Measurements from ENCODE around the gene PTGFR.

- TF ChIP-seq NFE2L1 (CRISPR knock-in tag; IDR thresholded peaks at IDR 0.05; ENCODE audit: borderline replicate concordance) (no peak), ZNF432 (CRISPR knock-in tag; IDR thresholded peaks at IDR 0.05; ENCODE audit: borderline replicate concordance) (no peak)
Measured at GRCh38 chr1:78561856-78562255, 71.1 kb downstream of the PTGFR start.

Data from HepG2 (cell line).